A673 (cell line): Measurements from ENCODE around the gene FAM24B. TPM values are rescaled to one million over a fixed set of nuclear protein-coding genes. Genes with fewer than 3 reads are reported as not detected.

Experiments used
- BruUV-seq: library from RNA; stranded (reverse); fragments of 400-500 nt; replicated peaks from 2 replicates; lab custom pipeline; 2021; lab: Mats Ljungman, UMichigan
- CTCF ChIA-PET: fragments of 300-600 bp; sonication (Branson Sonifier 250); formaldehyde crosslinking; loops from one replicate; lab custom pipeline; 2022; ENCODE audit warnings: antibody characterized with exemption; lab: Charles Lee
- POLR2A ChIA-PET: fragments of 300-600 bp; sonication (Branson Sonifier 250); formaldehyde crosslinking; loops from one replicate; lab custom pipeline; 2022; ENCODE audit warnings: antibody characterized with exemption; ENCODE audit not compliant: low non-redundant PET; lab: Charles Lee
- DNase-seq: peaks from one replicate; pipeline ENCODE4 v3.0.0-alpha.2; 2015; ENCODE audit warnings: low spot score
- H3K27ac ChIP-seq: fragments of 200-600 bp; sonication (generic); 2 replicates; pipeline ENCODE4 v1.5.1; 2016; ENCODE audit warnings: mixed run types, low read depth, mild to moderate bottlenecking, mixed read lengths, antibody characterized with exemption, low read length; ENCODE audit not compliant: poor library complexity, severe bottlenecking
- H3K27me3 ChIP-seq: fragments of 200-600 bp; sonication (generic); replicated peaks from 2 replicates; pipeline ENCODE4 v1.6.1; 2017; ENCODE audit warnings: mixed run types, low read depth, mild to moderate bottlenecking, mixed read lengths, antibody characterized with exemption, low read length; ENCODE audit not compliant: insufficient read depth, poor library complexity
- H3K36me3 ChIP-seq: fragments of 200-600 bp; sonication (generic); 2 replicates; pipeline ENCODE4 v1.6.1; 2016; ENCODE audit warnings: mixed run types, mild to moderate bottlenecking, mixed read lengths, antibody characterized with exemption, low read length; ENCODE audit not compliant: insufficient read depth, poor library complexity, severe bottlenecking
- H3K4me1 ChIP-seq: fragments of 200-600 bp; sonication (generic); 2 replicates; pipeline ENCODE4 v1.6.1; 2017; ENCODE audit warnings: mixed run types, mild to moderate bottlenecking, mixed read lengths, antibody characterized with exemption, low read length; ENCODE audit not compliant: insufficient read depth, poor library complexity, severe bottlenecking
- H3K4me3 ChIP-seq: fragments of 200-600 bp; sonication (generic); 2 replicates; pipeline ENCODE4 v1.5.1; 2016; ENCODE audit warnings: low read depth, mixed run types, mild to moderate bottlenecking, mixed read lengths, low read length; ENCODE audit not compliant: poor library complexity, severe bottlenecking
- H3K9me3 ChIP-seq: fragments of 200-600 bp; sonication (generic); 2 replicates; pipeline ENCODE4 v1.6.1; 2016; ENCODE audit warnings: mixed run types, low read depth, mild to moderate bottlenecking, mixed read lengths, antibody characterized with exemption, low read length; ENCODE audit not compliant: poor library complexity, severe bottlenecking
- CTCF ChIP-seq: fragments of 300-800, 200-600 bp; sonication (generic); conservative IDR thresholded peaks from 2 replicates; pipeline ENCODE4 v1.5.1; 2017; ENCODE audit warnings: low read depth, mild to moderate bottlenecking, antibody characterized with exemption, low read length, moderate library complexity, mixed read lengths
- EZH2 ChIP-seq: fragments of 200-600 bp; sonication (generic); IDR thresholded peaks from 2 replicates; pipeline ENCODE4 v1.6.1; 2017; ENCODE audit warnings: borderline replicate concordance, low read depth, mild to moderate bottlenecking, mixed read lengths, antibody characterized with exemption, low read length; ENCODE audit not compliant: poor library complexity, severe bottlenecking
- intact Hi-C: fragments of 100-400 bp; cut with micrococcal nuclease; formaldehyde crosslinking; loops from one replicate; pipeline ENCODE4 v1.10.0; 2022; ENCODE audit not compliant: unreplicated experiment
- total RNA-seq: library from RNA; stranded (reverse); gene quantifications from 2 replicates; pipeline ENCODE4 v1.2.3, GENCODE V29; 2021

Gene FAM24B
- total RNA-seq, 1 experiment from 2014 or later, result 7.0 TPM

- TF ChIP-seq EZH2 (no peak), CTCF (no peak)
- BruUV-seq, result no TSS peak
- Histone ChIP-seq H3K36me3 (no peaks in the 10 kb centered on the region), H3K27me3 (no peaks in the 10 kb centered on the region), H3K4me3 (no peak overlapping the region), H3K9me3 (no peaks in the 10 kb centered on the region), H3K4me1 (no peaks in the 10 kb centered on the region), H3K27ac (no peak overlapping the region)
- ChIA-PET CTCF (no interaction called here), POLR2A (no interaction called here)
- DNase-seq, result no peak
- intact Hi-C loops, result no loop called here
Observed at GRCh38 chr10:122856902-122857301, 22.5 kb downstream of the FAM24B start.

- DNase-seq, result no peak
- H3K4me1 ChIP-seq, result no peaks in the 10 kb centered on the region
- H3K36me3 ChIP-seq, result no peaks in the 10 kb centered on the region
- no TSS peak for BruUV-seq
- TF ChIP-seq CTCF (no peak), EZH2 (no peak)
- no peaks in the 10 kb centered on the region for H3K27me3 ChIP-seq
- H3K4me3 ChIP-seq, result no peak overlapping the region
- intact Hi-C loops, result no loop called here
- POLR2A ChIA-PET, result no interaction called here
- no peaks in the 10 kb centered on the region for H3K9me3 ChIP-seq
- H3K27ac ChIP-seq, result no peak overlapping the region
- CTCF ChIA-PET, result no interaction called here
Observed at GRCh38 chr10:122855745-122856144, 23.6 kb downstream of the FAM24B start.

- ChIA-PET CTCF (no interaction called here), POLR2A (no interaction called here)
- Histone ChIP-seq H3K27ac (no peak overlapping the region), H3K4me3 (no peak overlapping the region), H3K4me1 (no peaks in the 10 kb centered on the region), H3K9me3 (no peaks in the 10 kb centered on the region), H3K27me3 (no peaks in the 10 kb centered on the region), H3K36me3 (no peaks in the 10 kb centered on the region)
- TF ChIP-seq CTCF, result no peak
- no peak for TF ChIP-seq EZH2
- no peak for DNase-seq
- intact Hi-C loops, result no loop called here
- no TSS peak for BruUV-seq
Observed at GRCh38 chr10:122854648-122855047, 24.7 kb downstream of the FAM24B start.
